BJ (cell line): Measurements from ENCODE around the gene RPLP1. TPM values are rescaled to one million over a fixed set of nuclear protein-coding genes. Genes with fewer than 3 reads are reported as not detected.

Experiments
- CTCF ChIA-PET: fragments of 350-600 bp; formaldehyde crosslinking; extraction: SDS; loops from one replicate; lab custom pipeline; 2021; ENCODE audit warnings: antibody characterized with exemption, inconsistent platforms; lab: Yijun Ruan, JAX
- POLR2A ChIA-PET: fragments of 300-600 bp; sonication (Branson Sonifier 250); formaldehyde crosslinking; extraction: SDS; loops from one replicate; lab custom pipeline; 2021; ENCODE audit warnings: antibody characterized with exemption; lab: Charles Lee
- DNase-seq: peaks from one replicate; pipeline ENCODE4 v3.0.0-alpha.2; 2011; ENCODE audit warnings: low read depth
- H3K27me3 ChIP-seq: 2 replicates; pipeline ENCODE4 v1.6.0; 2011; ENCODE audit warnings: low read length; ENCODE audit not compliant: control insufficient read depth, insufficient read depth
- H3K36me3 ChIP-seq: 2 replicates; pipeline ENCODE4 v1.5.1; 2011; ENCODE audit warnings: low read length; ENCODE audit not compliant: control insufficient read depth, insufficient read depth
- H3K4me3 ChIP-seq: 2 replicates; pipeline ENCODE4 v1.5.1; 2011; ENCODE audit warnings: low read depth, mild to moderate bottlenecking, control low read depth, low read length
- polyA plus RNA-seq: library from polyadenylated mRNA; depleted of rRNA; stranded (reverse); fragments of >200 nt; gene quantifications from 2 replicates; pipeline ENCODE4 v1.2.3, GENCODE V29; 2011
- TF ChIP-seq, protein P1 (sequence below): IDR thresholded peaks from 2 replicates; pipeline ENCODE4 v1.5.1; 2011; ENCODE audit warnings: low read depth, mild to moderate bottlenecking, control low read depth, inconsistent platforms, low read length, moderate library complexity; ENCODE audit not compliant: insufficient read depth

Gene RPLP1
- polyA plus RNA-seq, 1 experiment: 1,191 TPM

DNA sequence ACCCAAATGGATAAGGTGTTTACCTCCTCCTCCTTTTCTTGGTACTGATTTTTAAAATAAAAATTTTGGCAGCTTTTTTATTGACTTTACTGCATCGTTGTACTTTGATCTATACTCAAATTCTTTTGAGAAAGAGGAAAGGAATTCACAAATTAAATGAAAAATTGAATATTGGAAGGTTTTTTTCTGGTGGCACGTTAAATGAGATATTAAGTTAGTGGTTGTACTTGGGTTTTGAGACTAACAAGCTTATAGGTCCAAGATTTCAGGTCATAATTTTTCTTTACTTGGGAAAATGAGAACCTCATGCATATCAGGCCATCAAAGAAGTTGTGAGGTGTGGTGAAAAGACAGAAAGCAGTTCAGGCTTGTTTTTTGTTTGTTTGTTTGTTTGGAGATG lies 14.1 kb downstream of the RPLP1 start:
- TF ChIP-seq, protein P1, sequence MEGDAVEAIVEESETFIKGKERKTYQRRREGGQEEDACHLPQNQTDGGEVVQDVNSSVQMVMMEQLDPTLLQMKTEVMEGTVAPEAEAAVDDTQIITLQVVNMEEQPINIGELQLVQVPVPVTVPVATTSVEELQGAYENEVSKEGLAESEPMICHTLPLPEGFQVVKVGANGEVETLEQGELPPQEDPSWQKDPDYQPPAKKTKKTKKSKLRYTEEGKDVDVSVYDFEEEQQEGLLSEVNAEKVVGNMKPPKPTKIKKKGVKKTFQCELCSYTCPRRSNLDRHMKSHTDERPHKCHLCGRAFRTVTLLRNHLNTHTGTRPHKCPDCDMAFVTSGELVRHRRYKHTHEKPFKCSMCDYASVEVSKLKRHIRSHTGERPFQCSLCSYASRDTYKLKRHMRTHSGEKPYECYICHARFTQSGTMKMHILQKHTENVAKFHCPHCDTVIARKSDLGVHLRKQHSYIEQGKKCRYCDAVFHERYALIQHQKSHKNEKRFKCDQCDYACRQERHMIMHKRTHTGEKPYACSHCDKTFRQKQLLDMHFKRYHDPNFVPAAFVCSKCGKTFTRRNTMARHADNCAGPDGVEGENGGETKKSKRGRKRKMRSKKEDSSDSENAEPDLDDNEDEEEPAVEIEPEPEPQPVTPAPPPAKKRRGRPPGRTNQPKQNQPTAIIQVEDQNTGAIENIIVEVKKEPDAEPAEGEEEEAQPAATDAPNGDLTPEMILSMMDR: no peak
- no peaks in the 10 kb centered on the region for H3K36me3 ChIP-seq
- no peak overlapping the region for H3K4me3 ChIP-seq
- H3K27me3 ChIP-seq: no peaks in the 10 kb centered on the region
- CTCF ChIA-PET: interaction anchor here (0.7 to 2.8 kb wide), 8 partner anchors 8 to 407 kb away, joined by 3 to 15 read pairs (median 4); no protein-coding TSS in a partner anchor
- DNase-seq: no peak
- POLR2A ChIA-PET: no interaction called here

DNA sequence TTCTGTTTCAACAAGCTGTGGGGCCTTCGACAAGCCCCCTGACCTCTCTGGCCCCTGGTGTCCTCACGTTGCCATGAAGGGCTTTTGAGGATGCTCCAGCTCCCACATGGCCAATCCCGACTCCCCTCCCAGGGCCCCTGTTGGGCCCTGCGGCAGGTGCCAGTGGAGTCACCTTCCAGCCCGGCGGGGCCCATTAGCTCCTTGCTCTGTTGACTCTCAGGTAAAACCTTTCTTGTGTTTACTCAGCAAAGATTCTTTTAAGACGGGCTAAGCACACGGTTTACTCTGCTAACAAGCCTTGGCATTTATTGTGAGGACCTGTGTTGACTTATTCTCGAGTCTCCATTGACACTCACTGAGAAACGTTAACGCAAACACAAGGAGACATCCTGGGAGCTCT lies 15.0 kb downstream of the RPLP1 start:
- H3K36me3 ChIP-seq: no peaks in the 10 kb centered on the region
- no peak overlapping the region for H3K4me3 ChIP-seq
- no peaks in the 10 kb centered on the region for H3K27me3 ChIP-seq
- DNase-seq: no peak
- POLR2A ChIA-PET: no interaction called here
- TF ChIP-seq, protein P1: no peak
- CTCF ChIA-PET: interaction anchor here (1.1 to 2.8 kb wide), 6 partner anchors 8 to 1021 kb away, joined by 3 to 15 read pairs (median 4); no protein-coding TSS in a partner anchor

DNA sequence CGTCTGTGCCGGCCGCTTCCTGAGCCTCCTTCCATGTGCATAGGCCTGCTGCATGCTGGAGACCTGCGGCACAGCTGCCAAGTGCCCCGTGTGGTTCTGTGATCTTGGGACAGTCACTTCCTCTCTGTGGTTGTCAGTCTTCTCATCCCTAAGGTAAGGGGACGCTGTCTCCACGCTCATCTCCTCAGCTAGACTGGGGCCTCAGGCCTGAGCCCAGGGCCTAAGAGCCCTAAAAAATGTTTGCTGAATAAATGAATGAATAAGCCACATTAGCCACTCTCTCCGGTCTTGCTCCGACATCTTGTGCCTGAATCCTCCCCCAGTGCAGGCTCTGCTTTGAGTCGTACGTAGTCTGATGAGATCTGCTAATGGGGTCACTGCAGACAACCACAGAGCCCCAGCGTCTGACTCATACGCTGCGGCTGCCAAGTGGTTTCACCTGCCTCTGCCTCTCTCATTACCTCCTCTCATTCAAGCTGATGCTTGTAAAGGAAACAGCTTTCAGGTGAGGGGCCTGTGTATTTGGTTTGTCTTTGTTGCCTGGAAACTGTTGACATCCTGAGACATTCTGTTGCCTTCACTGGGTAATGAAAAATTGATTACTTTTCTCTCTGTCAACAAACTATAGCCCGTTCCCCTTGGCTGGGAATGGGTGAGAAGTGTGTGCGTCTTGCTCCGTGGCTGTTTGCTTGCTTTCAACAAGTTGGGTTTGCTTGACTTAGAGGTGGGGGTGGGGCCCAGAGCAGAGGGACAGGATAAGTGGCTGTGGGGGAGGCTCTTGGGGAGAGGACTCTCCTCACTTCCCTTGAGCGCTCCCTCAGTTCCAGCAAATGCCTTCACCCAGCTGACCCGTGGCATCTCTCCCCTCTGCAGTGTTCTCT lies 15.9 kb downstream of the RPLP1 start:
- CTCF ChIA-PET: interaction anchor here (0.7 to 2.7 kb wide), 8 partner anchors 10 to 1020 kb away, joined by 3 to 7 read pairs (median 4); no protein-coding TSS in a partner anchor
- Histone ChIP-seq H3K27me3 (no peaks in the 10 kb centered on the region), H3K36me3 (no peaks in the 10 kb centered on the region), H3K4me3 (no peak overlapping the region)
- DNase-seq: no peak
- TF ChIP-seq, protein P1: no peak
- POLR2A ChIA-PET: no interaction called here

- no peak for DNase-seq
- TF ChIP-seq, protein P1: no peak
- ChIA-PET CTCF (interaction anchor here (0.9 to 1.9 kb wide), 4 partner anchors 9 to 1019 kb away, joined by 3 to 7 read pairs (median 3); no protein-coding TSS in a partner anchor), POLR2A (no interaction called here)
- H3K4me3 ChIP-seq: no peak overlapping the region
- H3K27me3 ChIP-seq: no peaks in the 10 kb centered on the region
- H3K36me3 ChIP-seq: no peaks in the 10 kb centered on the region
Measured at GRCh38 chr15:69469467-69470201, 17.0 kb downstream of the RPLP1 start.

DNA sequence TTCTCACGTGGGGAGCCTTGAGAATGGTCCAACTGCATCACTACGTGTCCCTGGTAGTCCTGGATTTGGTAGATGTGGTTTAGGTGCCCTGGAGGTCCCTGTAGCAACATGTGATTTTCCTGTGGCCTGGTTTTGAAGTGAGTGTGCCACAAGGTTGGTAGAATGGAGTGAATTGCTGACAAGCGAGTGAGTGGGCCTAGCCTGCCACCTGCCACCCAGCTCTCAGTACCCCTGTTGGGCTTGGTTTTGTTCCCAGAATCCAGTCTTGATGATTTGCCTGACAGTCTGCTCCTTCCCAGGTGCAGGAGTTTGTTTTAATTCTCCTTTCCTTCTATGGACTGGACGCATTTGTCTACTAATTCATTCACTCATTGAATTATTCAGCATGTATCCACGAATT lies 19.4 kb downstream of the RPLP1 start:
- ChIA-PET POLR2A (no interaction called here), CTCF (interaction anchor here (0.8 to 1.6 kb wide), 2 partner anchors 9 to 414 kb away, joined by 3 to 6 read pairs; no protein-coding TSS in a partner anchor)
- no peak for DNase-seq
- Histone ChIP-seq H3K27me3 (no peaks in the 10 kb centered on the region), H3K36me3 (no peaks in the 10 kb centered on the region), H3K4me3 (no peak overlapping the region)
- TF ChIP-seq, protein P1: no peak
